Hematopoietic multipotent progenitor cell treated with erythropoietin and hydrocortisone succinate and interleukin-3 and kit ligand, for 6 days (in vitro differentiated cells): ENCODE measurements around the gene CUL4A.
"Not testable (repeated sequence)": the region's sequence is repeated elsewhere in the genome, so short reads cannot be mapped to it uniquely, and the experiment has no call there.

ENCODE experiments used
- DNase-seq: peaks from one replicate; pipeline ENCODE4 v3.0.0-alpha.2; 2015

The CUL4A gene

GRCh38 chr13:113239986-113240385, 30.6 kb downstream of the CUL4A start:
- DNase-seq, result no peak

GRCh38 chr13:113241623-113242022, 32.2 kb downstream of the CUL4A start:
- DNase-seq, result not testable (repeated sequence)

GRCh38 chr13:113243847-113244246, 34.4 kb downstream of the CUL4A start:
- DNase-seq, result no peak

GRCh38 chr13:113245849-113246796, 36.7 kb downstream of the CUL4A start:
- peak; percentile 17 for DNase-seq

GRCh38 chr13:113252516-113253095, 43.2 kb downstream of the CUL4A start:
- DNase-seq, result no peak

GRCh38 chr13:113257908-113258307, 48.5 kb downstream of the CUL4A start:
- not testable (repeated sequence) for DNase-seq

GRCh38 chr13:113258321-113259054, 49.1 kb downstream of the CUL4A start:
- DNase-seq, result no peak

GRCh38 chr13:113260996-113261395, 51.6 kb downstream of the CUL4A start:
- DNase-seq, result no peak

GRCh38 chr13:113263016-113263415, 53.6 kb downstream of the CUL4A start:
- not testable (repeated sequence) for DNase-seq

- no peak for DNase-seq
Measured at GRCh38 chr13:113267642-113268405, 58.4 kb downstream of the CUL4A start.

- DNase-seq, result no peak
Measured at GRCh38 chr13:113272031-113272430, 62.6 kb downstream of the CUL4A start.

- DNase-seq, result no peak
Measured at GRCh38 chr13:113272701-113273181, 63.3 kb downstream of the CUL4A start.

GRCh38 chr13:113273321-113273720, 63.9 kb downstream of the CUL4A start:
- DNase-seq, result no peak

- DNase-seq, result no peak
Measured at GRCh38 chr13:113273851-113274590, 64.6 kb downstream of the CUL4A start.

GRCh38 chr13:113274721-113275120, 65.3 kb downstream of the CUL4A start:
- DNase-seq, result no peak

GRCh38 chr13:113275387-113275786, 66.0 kb downstream of the CUL4A start:
- peak; percentile 80 for DNase-seq

GRCh38 chr13:113280126-113280525, 70.7 kb downstream of the CUL4A start:
- DNase-seq, result no peak

- DNase-seq, result no peak
Measured at GRCh38 chr13:113283904-113284303, 74.5 kb downstream of the CUL4A start.

GRCh38 chr13:113288880-113289279, 79.5 kb downstream of the CUL4A start:
- no peak for DNase-seq

GRCh38 chr13:113291129-113291528, 81.7 kb downstream of the CUL4A start:
- DNase-seq, result no peak

- peak; percentile 55 for DNase-seq
Measured at GRCh38 chr13:113292021-113292862, 82.8 kb downstream of the CUL4A start.
